Hepatocyte (in vitro differentiated cells): ENCODE data around the gene KRTAP19-1. TPM values are rescaled to one million over a fixed set of nuclear protein-coding genes. Genes with fewer than 3 reads are reported as not detected.

ENCODE experiments used
- DNase-seq: peaks from one replicate; pipeline ENCODE4 v3.0.0-alpha.2; 2016; ENCODE audit warnings: low spot score
- H2AFZ ChIP-seq: fragments of 200-600 bp; sonication (generic); 2 replicates; pipeline ENCODE4 v1.6.0; 2016; ENCODE audit warnings: antibody characterized with exemption, mild to moderate bottlenecking
- H3K27ac ChIP-seq: fragments of 200-600 bp; sonication (generic); 2 replicates; pipeline ENCODE4 v1.5.1; 2016; ENCODE audit warnings: mild to moderate bottlenecking
- H3K27me3 ChIP-seq: fragments of 200-600 bp; sonication (generic); 2 replicates; pipeline ENCODE4 v1.6.1; 2016
- H3K36me3 ChIP-seq: fragments of 200-600 bp; sonication (generic); replicated peaks from 2 replicates; pipeline ENCODE4 v1.5.1; 2016; ENCODE audit warnings: low read depth; ENCODE audit not compliant: insufficient read depth
- H3K4me1 ChIP-seq: fragments of 200-600 bp; sonication (generic); 2 replicates; pipeline ENCODE4 v1.5.1; 2016; ENCODE audit warnings: mild to moderate bottlenecking, moderate library complexity; ENCODE audit not compliant: insufficient read depth
- H3K4me2 ChIP-seq: fragments of 200-600 bp; sonication (generic); 2 replicates; pipeline ENCODE4 v1.6.0; 2016
- H3K4me3 ChIP-seq: fragments of 200-600 bp; sonication (generic); 2 replicates; pipeline ENCODE4 v1.5.1; 2016; ENCODE audit warnings: mild to moderate bottlenecking
- H3K79me2 ChIP-seq: fragments of 200-600 bp; sonication (generic); 2 replicates; pipeline ENCODE4 v1.6.0; 2017; ENCODE audit warnings: mild to moderate bottlenecking
- H3K9me2 ChIP-seq: fragments of 200-600 bp; sonication (generic); replicated peaks from 2 replicates; pipeline ENCODE4 v1.6.0; 2017; ENCODE audit warnings: mild to moderate bottlenecking; ENCODE audit not compliant: insufficient read depth
- H3K9me3 ChIP-seq: fragments of 200-600 bp; sonication (generic); 2 replicates; pipeline ENCODE4 v1.5.1; 2016; ENCODE audit warnings: low read depth, mild to moderate bottlenecking
- H4K20me1 ChIP-seq: fragments of 200-600 bp; sonication (generic); 2 replicates; pipeline ENCODE4 v1.6.0; 2016; ENCODE audit warnings: mild to moderate bottlenecking; ENCODE audit not compliant: insufficient read depth, poor library complexity, severe bottlenecking
- EZH2 ChIP-seq: fragments of 200-600 bp; sonication (generic); IDR thresholded peaks from 2 replicates; pipeline ENCODE4 v1.6.1; 2016; ENCODE audit warnings: antibody characterized with exemption, mild to moderate bottlenecking, borderline replicate concordance
- EZH2phosphoT487 ChIP-seq: fragments of 200-600 bp; sonication (generic); IDR thresholded peaks from one replicate; pipeline ENCODE4 v1.6.1; 2018; ENCODE audit warnings: antibody characterized with exemption, mild to moderate bottlenecking, low read depth, moderate library complexity; ENCODE audit not compliant: unreplicated experiment, severe bottlenecking
- WGBS: methylation state at CpG from one replicate; pipeline ENCODE4 v1.1.6; 2016; ENCODE audit warnings: low lambda C conversion rate; ENCODE audit errors: missing lambda C conversion rate; 5-methylcytosine and 5-hydroxymethylcytosine counted together
- polyA plus RNA-seq: library from polyadenylated mRNA; unstranded; fragments of >200 nt; fragmentation: Nextera tagmentation; extraction: Ambion mirVana; gene quantifications from 2 replicates; pipeline ENCODE4 v1.2.1, GENCODE V29; 2016
- total RNA-seq: library from RNA; depleted of rRNA; stranded (reverse); fragments of >200 nt; gene quantifications from 2 replicates; pipeline ENCODE4 v1.2.3, GENCODE V29; 2014
- TF ChIP-seq, protein P1 (sequence below): fragments of 200-600 bp; sonication (generic); IDR thresholded peaks from 2 replicates; pipeline ENCODE4 v1.5.1; 2016; ENCODE audit warnings: antibody characterized with exemption, mild to moderate bottlenecking; ENCODE audit not compliant: poor library complexity

KRTAP19-1 gene
- total and polyA plus RNA-seq, 2 experiments from 2014 or later: not detected

DNA sequence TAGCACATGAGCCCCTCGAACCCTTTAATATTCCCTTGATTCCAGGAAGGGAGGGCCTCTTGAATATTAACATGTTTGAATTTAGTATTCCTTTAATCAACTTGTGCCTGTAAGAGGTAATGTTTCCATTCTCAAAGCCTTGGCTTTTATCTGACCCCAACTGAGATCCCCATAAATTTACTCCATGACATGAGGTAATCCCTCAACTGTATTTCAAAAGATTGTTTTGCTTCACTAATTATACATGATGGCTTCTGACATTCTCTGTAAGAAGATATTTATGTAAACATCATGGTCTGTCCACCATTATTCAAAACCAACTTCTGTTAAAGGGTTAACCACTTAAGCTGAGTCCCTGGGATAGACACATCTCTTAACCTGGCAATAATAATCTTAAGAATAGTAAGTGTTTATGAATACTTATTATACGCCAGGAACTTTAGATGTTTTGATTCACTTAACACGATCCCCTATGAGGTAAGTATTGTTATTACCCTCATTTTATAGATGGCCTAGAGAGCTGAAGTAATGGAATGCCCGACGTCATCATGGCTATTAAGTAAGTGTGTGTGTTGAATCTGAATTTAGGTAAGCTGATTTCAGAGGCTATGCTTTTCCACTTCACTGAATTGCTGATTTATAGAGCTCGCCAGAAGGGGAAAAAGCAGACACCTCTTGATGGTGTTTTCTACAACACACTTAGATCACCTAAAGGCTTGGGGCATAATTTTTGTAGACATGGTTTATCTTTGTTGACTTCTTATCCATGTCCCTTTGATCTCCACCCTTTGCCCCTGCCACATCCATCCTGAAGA is 11.1 kb downstream of the KRTAP19-1 start:
- Histone ChIP-seq H3K27me3 (no peaks in the 10 kb centered on the region), H3K4me1 (no peaks in the 10 kb centered on the region), H3K9me3 (no peaks in the 10 kb centered on the region), H3K79me2 (no peaks in the 10 kb centered on the region), H4K20me1 (no peaks in the 10 kb centered on the region), H3K4me2 (no peak overlapping the region), H3K27ac (no peak overlapping the region), H3K4me3 (no peak overlapping the region), H3K36me3 (no peaks in the 10 kb centered on the region), H2AFZ (no peak overlapping the region), H3K9me2 (no peaks in the 10 kb centered on the region)
- no peak for TF ChIP-seq EZH2
- TF ChIP-seq EZH2phosphoT487: no peak
- TF ChIP-seq, protein P1, sequence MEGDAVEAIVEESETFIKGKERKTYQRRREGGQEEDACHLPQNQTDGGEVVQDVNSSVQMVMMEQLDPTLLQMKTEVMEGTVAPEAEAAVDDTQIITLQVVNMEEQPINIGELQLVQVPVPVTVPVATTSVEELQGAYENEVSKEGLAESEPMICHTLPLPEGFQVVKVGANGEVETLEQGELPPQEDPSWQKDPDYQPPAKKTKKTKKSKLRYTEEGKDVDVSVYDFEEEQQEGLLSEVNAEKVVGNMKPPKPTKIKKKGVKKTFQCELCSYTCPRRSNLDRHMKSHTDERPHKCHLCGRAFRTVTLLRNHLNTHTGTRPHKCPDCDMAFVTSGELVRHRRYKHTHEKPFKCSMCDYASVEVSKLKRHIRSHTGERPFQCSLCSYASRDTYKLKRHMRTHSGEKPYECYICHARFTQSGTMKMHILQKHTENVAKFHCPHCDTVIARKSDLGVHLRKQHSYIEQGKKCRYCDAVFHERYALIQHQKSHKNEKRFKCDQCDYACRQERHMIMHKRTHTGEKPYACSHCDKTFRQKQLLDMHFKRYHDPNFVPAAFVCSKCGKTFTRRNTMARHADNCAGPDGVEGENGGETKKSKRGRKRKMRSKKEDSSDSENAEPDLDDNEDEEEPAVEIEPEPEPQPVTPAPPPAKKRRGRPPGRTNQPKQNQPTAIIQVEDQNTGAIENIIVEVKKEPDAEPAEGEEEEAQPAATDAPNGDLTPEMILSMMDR: no peak
- 66% methylated on average over 6 of the region's 6 CpGs for WGBS
- DNase-seq: no peak

DNA sequence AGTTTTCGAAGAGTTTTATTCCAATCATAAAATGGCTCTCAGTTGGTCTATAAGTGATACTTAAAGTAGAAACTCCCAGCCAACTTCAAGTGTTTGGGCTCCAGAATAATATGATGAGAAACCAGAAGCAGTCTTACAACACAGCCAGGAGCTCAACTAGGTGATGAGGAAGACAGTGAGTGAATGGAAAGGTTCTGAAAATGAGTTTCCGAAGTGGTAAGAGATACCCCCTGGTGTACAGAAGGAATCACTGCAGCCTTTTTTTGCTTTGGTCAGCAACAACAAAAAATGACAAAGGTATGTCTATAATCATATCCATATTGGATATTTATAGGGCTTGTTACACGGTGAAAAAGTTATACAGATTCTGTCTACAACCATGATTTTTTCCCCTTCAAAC is 16.5 kb downstream of the KRTAP19-1 start:
- Histone ChIP-seq H3K9me3 (no peaks in the 10 kb centered on the region), H3K4me1 (no peaks in the 10 kb centered on the region), H3K79me2 (no peaks in the 10 kb centered on the region), H3K27ac (no peak overlapping the region), H3K27me3 (no peaks in the 10 kb centered on the region), H3K36me3 (no peaks in the 10 kb centered on the region), H3K9me2 (no peaks in the 10 kb centered on the region), H3K4me3 (no peak overlapping the region), H3K4me2 (no peak overlapping the region), H4K20me1 (no peaks in the 10 kb centered on the region), H2AFZ (no peak overlapping the region)
- WGBS: 50% methylated on average over 3 of the region's 3 CpGs
- peak; percentile 12 for DNase-seq
- TF ChIP-seq, protein P1: peak; percentile 42
- no peak for TF ChIP-seq EZH2

DNA sequence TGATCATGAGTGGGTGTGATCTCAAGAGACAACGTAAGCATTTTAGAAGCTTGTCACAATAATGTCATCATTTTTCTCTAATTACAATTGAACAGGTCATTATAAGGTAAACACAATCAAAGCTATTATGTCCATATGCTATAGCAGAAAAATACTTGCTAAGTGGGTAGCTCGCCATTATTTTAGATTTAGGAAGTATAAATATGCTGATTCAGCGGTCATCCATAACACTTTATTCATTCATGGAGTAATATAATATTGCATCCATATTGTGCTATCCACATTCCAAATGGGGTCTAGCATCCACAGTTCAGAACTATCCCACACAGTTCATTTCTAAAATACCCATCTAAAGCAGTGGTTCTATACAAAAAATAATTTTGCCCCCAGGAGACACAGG is 31.7 kb downstream of the KRTAP19-1 start:
- DNase-seq: no peak
- no peaks in the 10 kb centered on the region for H4K20me1 ChIP-seq
- H3K27me3 ChIP-seq: no peaks in the 10 kb centered on the region
- H3K4me2 ChIP-seq: no peak overlapping the region
- TF ChIP-seq, protein P1: no peak
- TF ChIP-seq EZH2phosphoT487: no peak
- TF ChIP-seq EZH2: no peak
- H3K79me2 ChIP-seq: no peaks in the 10 kb centered on the region
- no peaks in the 10 kb centered on the region for H3K9me2 ChIP-seq
- H3K9me3 ChIP-seq: no peaks in the 10 kb centered on the region
- H3K27ac ChIP-seq: no peak overlapping the region
- no peak overlapping the region for H3K4me3 ChIP-seq
- 89% methylated on average over 3 of the region's 3 CpGs for WGBS
- peaks cover 3% of the 10 kb centered on the region for H3K4me1 ChIP-seq
- no peaks in the 10 kb centered on the region for H3K36me3 ChIP-seq
- H2AFZ ChIP-seq: no peak overlapping the region
